GM18951 (cell line): ENCODE measurements around the gene TRIM16.
"Not testable (repeated sequence)": the region's sequence is repeated elsewhere in the genome, so short reads cannot be mapped to it uniquely, and the experiment has no call there.

Source experiments
- POLR2A ChIP-seq: IDR thresholded peaks from 4 replicates; pipeline ENCODE4 v1.6.1; 2011; ENCODE audit warnings: mild to moderate bottlenecking; ENCODE audit not compliant: insufficient read length, insufficient read depth; ENCODE audit errors: extremely low read depth
- in situ Hi-C: fragments of 300-500 bp; cut with MboI; formaldehyde crosslinking; loops from one replicate; pipeline ENCODE4 v1.12.0; 2022; ENCODE audit warnings: low sequenced_read_pairs, mixed read lengths, inconsistent platforms; ENCODE audit not compliant: unreplicated experiment

Gene TRIM16

DNA sequence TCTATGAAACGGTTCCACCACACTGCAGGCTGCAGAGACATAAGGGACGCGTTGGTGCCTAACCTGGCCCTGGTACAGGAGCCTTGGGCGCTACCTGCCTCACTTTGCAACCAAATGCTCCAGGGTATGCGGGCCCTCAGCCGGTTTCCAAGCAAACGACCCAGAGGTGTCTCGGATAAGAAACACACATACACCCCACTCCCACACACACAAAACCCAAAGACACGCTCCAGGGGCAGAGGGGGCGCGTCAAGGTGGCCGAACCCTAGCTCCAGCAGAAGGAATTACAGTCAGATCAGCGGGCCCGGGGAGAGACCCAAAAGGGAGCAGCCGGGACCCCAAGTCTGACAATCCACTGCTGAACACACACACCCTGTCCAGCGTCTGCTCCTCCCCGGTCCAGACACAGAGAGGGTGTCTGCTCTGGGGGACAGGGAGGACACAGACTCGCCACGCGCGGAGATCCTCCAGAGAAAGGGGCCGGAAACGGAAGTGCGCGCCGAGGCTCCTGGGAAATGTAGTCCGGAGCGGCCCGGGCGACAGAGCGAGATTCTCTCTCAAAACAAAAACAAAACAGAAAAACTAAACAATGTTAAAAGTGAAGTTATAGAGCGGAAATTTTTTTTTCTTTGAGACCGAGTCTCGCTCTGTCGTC lies at the start of gene TRIM16:
Gene TRIM16, minus strand, starts transcription at position 488 of the 655 bp plus-strand sequence. CDS start 32,702 bp downstream, outside the sequence.
- in situ Hi-C loops, result not testable (repeated sequence)
- TF ChIP-seq POLR2A, result peak; percentile 57

DNA sequence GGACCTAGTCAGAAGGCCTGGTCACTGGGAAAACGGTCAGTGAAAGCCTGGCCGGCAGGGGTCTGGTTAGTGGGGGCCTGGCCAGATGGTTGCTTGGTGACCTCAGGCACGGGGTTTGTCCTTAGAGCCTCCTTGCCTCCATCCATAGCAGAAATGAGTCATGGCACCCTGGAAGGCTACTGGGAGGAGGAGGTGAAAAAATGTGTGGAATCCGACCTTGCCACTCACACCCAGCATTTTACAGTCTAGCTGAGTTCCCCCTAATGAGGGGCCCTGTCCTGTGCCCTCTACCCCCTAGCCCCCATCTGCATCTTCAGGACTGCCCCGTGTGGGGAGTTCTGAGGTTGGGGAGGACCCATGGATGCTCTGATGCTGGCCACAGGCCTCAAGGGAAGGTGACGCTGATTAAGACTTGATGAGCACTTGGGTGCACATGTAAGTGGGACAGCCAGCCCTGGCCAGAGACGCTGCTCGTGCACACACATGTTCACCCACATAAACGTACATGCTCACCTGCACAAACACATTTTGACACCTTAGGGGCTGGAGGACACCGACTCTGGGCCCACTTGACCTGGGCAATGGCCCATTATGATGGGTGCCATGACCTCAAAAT lies 49.2 kb upstream of the TRIM16 start:
- in situ Hi-C loops, result not testable (repeated sequence)

- in situ Hi-C loops, result not testable (repeated sequence)
Measured at GRCh38 chr17:15731900-15732299, 47.8 kb upstream of the TRIM16 start, which contains the start of gene TBC1D26. TSS of gene TBC1D26 (plus strand) at chr17:15732283. CDS start at chr17:15735349, 3,066 bp downstream.

GRCh38 chr17:15730535-15730934 lies 46.4 kb upstream of the TRIM16 start:
- in situ Hi-C loops, result not testable (repeated sequence)

DNA sequence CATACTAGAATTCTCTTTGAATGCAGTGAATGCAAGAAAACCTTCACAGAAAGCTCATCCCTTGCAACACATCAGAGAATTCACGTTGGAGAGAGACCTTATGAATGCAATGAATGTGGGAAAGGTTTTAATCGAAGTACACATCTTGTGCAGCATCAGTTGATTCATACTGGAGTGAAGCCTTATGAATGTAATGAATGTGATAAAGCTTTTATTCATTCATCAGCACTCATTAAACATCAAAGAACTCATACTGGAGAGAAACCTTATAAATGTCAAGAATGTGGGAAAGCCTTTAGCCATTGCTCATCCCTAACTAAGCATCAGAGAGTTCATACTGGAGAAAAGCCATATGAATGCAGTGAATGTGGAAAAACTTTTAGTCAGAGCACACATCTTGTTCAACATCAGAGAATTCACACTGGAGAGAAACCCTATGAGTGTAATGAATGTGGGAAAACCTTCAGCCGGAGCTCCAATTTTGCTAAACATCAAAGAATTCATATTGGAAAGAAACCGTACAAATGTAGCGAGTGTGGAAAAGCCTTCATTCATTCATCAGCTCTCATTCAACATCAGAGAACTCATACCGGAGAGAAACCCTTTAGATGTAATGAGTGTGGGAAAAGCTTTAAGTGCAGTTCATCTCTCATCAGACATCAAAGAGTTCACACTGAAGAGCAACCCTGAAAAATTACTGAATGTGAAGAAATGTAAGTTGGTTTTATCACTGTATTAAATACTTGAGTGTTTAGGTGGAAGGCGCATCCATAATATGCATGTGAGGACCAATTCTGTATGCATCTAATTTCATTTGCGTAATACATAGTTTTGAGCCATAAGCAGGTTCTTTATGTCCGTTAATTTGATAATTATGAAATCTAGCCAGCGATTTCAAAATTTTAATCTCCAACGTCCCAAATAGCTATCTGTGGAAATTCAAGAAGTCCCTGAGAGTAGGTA lies 32.8 kb upstream of the TRIM16 start:
- in situ Hi-C loops, result not testable (repeated sequence)

DNA sequence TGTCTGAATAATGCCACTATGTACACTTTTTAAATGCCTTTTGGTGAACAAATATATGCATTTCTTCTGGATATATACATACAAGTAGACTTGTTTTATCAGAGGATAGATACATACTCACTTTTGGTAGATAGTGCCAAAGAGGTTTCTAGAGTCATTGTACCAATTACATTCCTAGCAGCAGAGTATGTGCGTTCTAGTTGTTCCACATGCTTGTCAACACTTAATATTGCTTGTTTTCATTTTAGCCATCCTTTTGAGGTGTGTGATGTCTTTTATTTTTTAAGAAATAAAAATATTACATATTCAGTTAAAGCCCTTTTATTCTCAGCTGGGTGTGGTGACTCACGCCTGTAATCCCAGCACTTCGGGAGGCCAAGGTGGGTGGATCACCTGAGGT lies 24.8 kb upstream of the TRIM16 start:
- in situ Hi-C loops, result not testable (repeated sequence)

- in situ Hi-C loops, result not testable (repeated sequence)
Measured at GRCh38 chr17:15704813-15705212, 20.7 kb upstream of the TRIM16 start.

- in situ Hi-C loops, result not testable (repeated sequence)
Measured at GRCh38 chr17:15704239-15704638, 20.1 kb upstream of the TRIM16 start.

DNA sequence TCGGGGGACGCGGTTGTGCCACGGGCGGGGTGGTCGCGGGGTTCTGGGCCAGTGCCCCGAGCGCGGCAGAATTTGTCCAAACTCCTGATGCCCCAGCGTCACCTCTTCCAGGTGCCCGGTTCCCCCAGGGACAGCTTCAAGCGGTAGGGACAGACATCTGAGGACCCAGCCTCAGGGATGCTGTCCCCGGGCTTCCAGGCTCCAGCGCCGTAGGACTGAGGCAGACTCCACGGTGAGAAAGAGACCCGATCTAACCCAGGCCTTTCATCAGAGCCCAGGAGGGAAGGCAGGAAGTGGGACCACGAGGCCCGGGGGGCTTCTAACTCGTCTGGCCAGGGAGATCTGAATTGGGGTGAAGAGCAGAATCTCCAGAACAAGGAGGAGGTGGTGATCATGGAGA lies 15.8 kb upstream of the TRIM16 start:
- in situ Hi-C loops, result not testable (repeated sequence)

GRCh38 chr17:15699413-15699924 lies 15.4 kb upstream of the TRIM16 start, which contains the start of gene ZNF286A:
TSS of gene ZNF286A (plus strand) at chr17:15699752. CDS start at chr17:15700330, 578 bp downstream.
- in situ Hi-C loops, result not testable (repeated sequence)
- TF ChIP-seq POLR2A, result peak; percentile 66

GRCh38 chr17:15698967-15699366 lies 14.9 kb upstream of the TRIM16 start:
- in situ Hi-C loops, result not testable (repeated sequence)

DNA sequence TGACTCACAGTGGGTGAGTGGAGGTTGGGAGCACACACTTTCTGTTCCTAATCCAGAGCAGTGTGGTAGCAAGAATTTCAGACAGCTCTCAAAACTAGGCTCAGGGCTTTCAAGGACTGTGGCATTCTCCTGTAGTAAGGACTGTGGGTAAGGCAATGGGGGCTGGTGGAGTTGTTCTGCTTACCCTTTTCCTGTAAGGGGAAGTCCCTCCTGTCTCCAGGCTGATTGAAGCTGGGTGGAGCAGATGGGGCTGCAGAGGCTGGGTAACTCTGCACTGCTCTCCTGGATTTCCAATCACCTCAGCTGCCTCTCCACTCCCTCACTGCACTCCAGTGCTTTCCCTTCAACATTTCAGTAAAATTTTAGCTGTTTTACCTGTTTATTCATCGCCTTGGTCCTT lies 3.4 kb upstream of the TRIM16 start:
- in situ Hi-C loops, result not testable (repeated sequence)

DNA sequence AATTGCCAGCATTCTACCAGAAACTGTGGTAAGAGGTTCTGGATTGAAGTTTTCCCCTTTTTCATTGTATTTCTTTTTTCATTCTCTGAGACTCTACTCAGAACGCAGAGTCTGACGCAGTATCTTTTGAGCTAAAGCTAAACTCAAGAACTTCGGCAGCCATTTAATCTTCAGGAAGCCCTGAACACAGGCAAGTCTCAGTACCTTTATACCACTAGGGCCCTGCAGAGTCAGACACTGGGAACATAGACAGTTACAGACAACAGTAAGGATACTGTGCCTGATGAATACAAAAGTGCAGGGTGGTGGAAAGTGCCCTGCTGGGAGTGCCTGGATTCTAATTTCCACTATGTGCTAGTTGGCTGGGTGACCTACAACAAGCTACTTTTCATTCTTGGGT lies 976 bp downstream of the TRIM16 start:
- in situ Hi-C loops, result not testable (repeated sequence)

DNA sequence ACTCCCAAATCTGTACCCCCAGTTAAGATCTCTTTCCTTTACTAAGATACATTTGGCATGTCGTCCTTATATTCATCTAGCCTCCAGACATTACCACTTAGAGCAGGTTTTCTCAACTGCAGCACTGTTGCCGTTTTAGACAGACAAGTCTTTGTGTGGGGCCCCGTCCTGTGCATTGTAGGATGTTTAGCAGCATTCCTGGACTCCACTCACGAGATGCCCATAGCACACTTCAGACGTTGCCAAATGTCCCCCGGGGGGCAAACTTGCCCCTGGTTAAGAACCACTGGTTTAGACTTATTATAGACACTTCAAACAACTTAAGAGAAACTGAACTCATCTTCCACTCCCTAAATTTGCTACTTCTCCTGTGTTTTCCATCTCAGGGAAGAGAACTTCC lies 8.1 kb downstream of the TRIM16 start:
- in situ Hi-C loops, result not testable (repeated sequence)

DNA sequence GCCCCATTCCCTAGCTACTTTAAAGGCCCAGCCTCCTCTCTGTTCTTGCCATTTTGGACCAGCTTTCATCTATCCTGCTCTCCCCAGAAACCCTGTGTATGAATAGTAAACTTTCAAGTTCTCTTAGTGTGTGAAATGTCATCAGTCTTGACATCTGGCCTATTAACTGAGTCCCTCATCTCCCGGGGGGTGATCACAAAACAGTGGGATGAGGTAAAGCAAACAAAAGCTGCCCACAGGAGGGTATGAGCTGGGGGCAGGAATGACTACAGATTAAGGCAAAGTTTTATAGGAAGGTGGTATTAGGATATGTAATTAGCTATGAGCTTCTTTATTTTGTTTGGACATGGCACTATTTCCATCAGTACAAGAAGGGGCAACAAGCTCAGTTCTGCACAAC lies 9.5 kb downstream of the TRIM16 start:
- in situ Hi-C loops, result not testable (repeated sequence)

- in situ Hi-C loops, result not testable (repeated sequence)
Measured at GRCh38 chr17:15669526-15669925, 14.6 kb downstream of the TRIM16 start.
